Epidermal melanocyte (primary cell): Measurements from ENCODE around the gene GPHN.
"Not testable (repeated sequence)": the region's sequence is repeated elsewhere in the genome, so short reads cannot be mapped to it uniquely, and the experiment has no call there.

Source experiments
- DNase-seq: peaks from one replicate; pipeline ENCODE4 v3.0.0; 2011; ENCODE audit warnings: low spot score; ENCODE audit not compliant: insufficient read length

Gene GPHN

GRCh38 chr14:67031920-67032774, 524.2 kb downstream of the GPHN start:
- DNase-seq: no peak

- DNase-seq: no peak
Observed at GRCh38 chr14:67045440-67045839, 537.5 kb downstream of the GPHN start.

GRCh38 chr14:67050896-67051295, 542.9 kb downstream of the GPHN start:
- no peak for DNase-seq

GRCh38 chr14:67056684-67057083, 548.7 kb downstream of the GPHN start:
- no peak for DNase-seq

- DNase-seq: no peak
Observed at GRCh38 chr14:67059596-67059995, 551.6 kb downstream of the GPHN start.

GRCh38 chr14:67060546-67060945, 552.6 kb downstream of the GPHN start:
- no peak for DNase-seq

- DNase-seq: not testable (repeated sequence)
Observed at GRCh38 chr14:67067070-67067814, 559.3 kb downstream of the GPHN start.

- DNase-seq: no peak
Observed at GRCh38 chr14:67068251-67068650, 560.3 kb downstream of the GPHN start.

GRCh38 chr14:67071506-67071905, 563.6 kb downstream of the GPHN start:
- no peak for DNase-seq

GRCh38 chr14:67077921-67078320, 570.0 kb downstream of the GPHN start:
- peak; percentile 25 for DNase-seq

- DNase-seq: no peak
Observed at GRCh38 chr14:67079846-67080245, 571.9 kb downstream of the GPHN start.

- no peak for DNase-seq
Observed at GRCh38 chr14:67108230-67108629, 600.3 kb downstream of the GPHN start.

GRCh38 chr14:67111022-67111421, 603.1 kb downstream of the GPHN start:
- no peak for DNase-seq

GRCh38 chr14:67112344-67112743, 604.4 kb downstream of the GPHN start:
- no peak for DNase-seq

GRCh38 chr14:67127174-67127573, 619.2 kb downstream of the GPHN start:
- DNase-seq: no peak

- DNase-seq: no peak
Observed at GRCh38 chr14:67129768-67130167, 621.8 kb downstream of the GPHN start.

GRCh38 chr14:67131691-67132090, 623.7 kb downstream of the GPHN start:
- DNase-seq: no peak

- no peak for DNase-seq
Observed at GRCh38 chr14:67133144-67133543, 625.2 kb downstream of the GPHN start.

GRCh38 chr14:67133595-67134441, 625.9 kb downstream of the GPHN start:
- DNase-seq: no peak

GRCh38 chr14:67137744-67138371, 629.9 kb downstream of the GPHN start:
- DNase-seq: no peak

- DNase-seq: no peak
Observed at GRCh38 chr14:67140556-67140955, 632.6 kb downstream of the GPHN start.
